Measurements from ENCODE around the gene TP53I13.

- TF ChIP-seq CTCF (IDR thresholded peaks at IDR 0.05; ENCODE audit: low read length), result no peak
- TF ChIP-seq EZH2 (IDR thresholded peaks at IDR 0.05; ENCODE audit: borderline replicate concordance, low read length), result no peak
Measured at GRCh38 chr17:29583324-29584248, 15.1 kb downstream of the TP53I13 start.

All from OCI-LY1 (cell line).